Endothelial cell of umbilical vein (primary cell): ENCODE measurements around the gene PAIP2. TPM values are rescaled to one million over a fixed set of nuclear protein-coding genes. Genes with fewer than 3 reads are reported as not detected.
A peak's percentile ranks its signal among the peaks of the same experiment; 100 is the strongest.

ENCODE experiments used
- BruUV-seq: library from RNA; stranded (reverse); fragments of 400-500 nt; replicated peaks from 2 replicates; lab custom pipeline; 2021; lab: Mats Ljungman, UMichigan
- CTCF ChIA-PET: fragments of 300-600, 350-600 bp; sonication (Branson Sonifier 250); formaldehyde crosslinking; loops from one replicate; lab custom pipeline; 2021; ENCODE audit warnings: antibody characterized with exemption, inconsistent platforms; lab: Charles Lee
- POLR2A ChIA-PET: fragments of 300-600, 350-600 bp; sonication (Branson Sonifier 250); formaldehyde crosslinking; loops from one replicate; lab custom pipeline; 2021; ENCODE audit warnings: antibody characterized with exemption, inconsistent platforms; lab: Charles Lee
- DNase-seq: peaks from one replicate; pipeline ENCODE4 v3.0.0-alpha.2; 2011; ENCODE audit warnings: low read depth, low spot score
- FAIRE-seq: peaks from 2 replicates; lab custom pipeline; 2011; peaks lifted over from hg19 to GRCh38; lab: Jason Lieb, UNC
- H2AFZ ChIP-seq: 2 replicates; pipeline ENCODE4 v1.6.0; 2012; ENCODE audit warnings: low read depth, low read length, control low read depth, inconsistent platforms
- H3K27ac ChIP-seq: 2 replicates; pipeline ENCODE4 v1.5.1; 2011; ENCODE audit warnings: low read depth, mild to moderate bottlenecking, control low read depth, low read length, moderate library complexity; ENCODE audit not compliant: insufficient read depth
- H3K27me3 ChIP-seq, 2 experiments: 2 replicates each; pipeline versions ENCODE4 v1.6.0 to v1.6.1; 2011; ENCODE audit warnings: low read length in 2 of 2, mixed read lengths in 1 of 2; ENCODE audit not compliant: control insufficient read depth in 2 of 2, insufficient read depth in 2 of 2
- H3K36me3 ChIP-seq, 2 experiments: 2 replicates in 1 of 2; 3 replicates in 1 of 2; pipeline ENCODE4 v1.5.1; 2011; ENCODE audit warnings: low read length in 2 of 2, mild to moderate bottlenecking in 1 of 2, moderate library complexity in 1 of 2; ENCODE audit not compliant: control insufficient read depth in 2 of 2, insufficient read depth in 2 of 2; ENCODE audit errors: extremely low read depth in 1 of 2
- H3K4me1 ChIP-seq: 3 replicates; pipeline ENCODE4 v1.5.1; 2011; ENCODE audit warnings: mild to moderate bottlenecking, low read length; ENCODE audit not compliant: control insufficient read depth, insufficient read depth; ENCODE audit errors: extremely low read depth
- H3K4me2 ChIP-seq: 2 replicates; pipeline ENCODE4 v1.6.1; 2011; ENCODE audit warnings: low read length, control low read depth, mixed read lengths; ENCODE audit not compliant: insufficient read depth
- H3K4me3 ChIP-seq, 3 experiments: fragments of 200-600 bp in 1 of 3; sonication (generic), shearing (Covaris generic) in 1 of 3; replicated peaks in 1 of 3; 2 replicates each; pipeline ENCODE4 v1.5.1; 2011 to 2016; ENCODE audit warnings: control low read depth in 3 of 3, low read length in 3 of 3, mild to moderate bottlenecking in 2 of 3, inconsistent platforms in 1 of 3, low read depth in 1 of 3, moderate library complexity in 1 of 3; ENCODE audit not compliant: insufficient read depth in 1 of 3
- H3K79me2 ChIP-seq: 2 replicates; pipeline ENCODE4 v1.6.0; 2012; ENCODE audit warnings: low read length, inconsistent platforms; ENCODE audit not compliant: control insufficient read depth, insufficient read depth
- H3K9ac ChIP-seq: replicated peaks from 2 replicates; pipeline ENCODE3; 2011; ENCODE audit warnings: low read length, control low read depth; ENCODE audit not compliant: insufficient read depth; ENCODE audit errors: extremely low read depth
- H3K9me1 ChIP-seq: replicated peaks from 3 replicates; pipeline ENCODE4 v1.6.0; 2011; ENCODE audit warnings: mild to moderate bottlenecking, low read length; ENCODE audit not compliant: control insufficient read depth, insufficient read depth; ENCODE audit errors: extremely low read depth
- H3K9me3 ChIP-seq: replicated peaks from 2 replicates; pipeline ENCODE4 v1.5.1; 2012; ENCODE audit warnings: low read length, inconsistent platforms; ENCODE audit not compliant: control insufficient read depth, insufficient read depth
- H4K20me1 ChIP-seq: replicated peaks from 2 replicates; pipeline ENCODE3; 2011; ENCODE audit warnings: mild to moderate bottlenecking, low read length; ENCODE audit not compliant: control insufficient read depth, insufficient read depth; ENCODE audit errors: extremely low read depth
- CTCF ChIP-seq, 2 donors: IDR thresholded peaks; 1 replicate in 1 of 2; 2 replicates in 1 of 2; pipeline ENCODE4 v1.5.1; 2011; ENCODE audit warnings: low read length in 2 of 2, mild to moderate bottlenecking in 2 of 2, moderate library complexity in 2 of 2, control low read depth in 1 of 2, inconsistent platforms in 1 of 2, low read depth in 1 of 2; ENCODE audit not compliant: insufficient read depth in 1 of 2; ENCODE audit errors: extremely low read depth in 1 of 2
- EZH2 ChIP-seq: IDR thresholded peaks from 2 replicates; pipeline ENCODE4 v1.6.1; 2012; ENCODE audit warnings: borderline replicate concordance, low read depth, mild to moderate bottlenecking, moderate library complexity, low read length, inconsistent platforms; ENCODE audit not compliant: severe bottlenecking
- FOS ChIP-seq: IDR thresholded peaks from 2 replicates; pipeline ENCODE4 v1.6.1; 2011; ENCODE audit warnings: mild to moderate bottlenecking, low read length, moderate library complexity, borderline replicate concordance; ENCODE audit not compliant: insufficient read depth
- GATA2 ChIP-seq: IDR thresholded peaks from 2 replicates; pipeline ENCODE4 v1.7.0; 2011; ENCODE audit warnings: low read depth, mild to moderate bottlenecking, moderate library complexity, mixed read lengths, low read length; ENCODE audit not compliant: insufficient read length, insufficient read depth
- JUN ChIP-seq: IDR thresholded peaks from 2 replicates; pipeline ENCODE4 v1.6.1; 2011; ENCODE audit warnings: borderline replicate concordance, low read depth; ENCODE audit not compliant: insufficient read length, insufficient read depth
- MYC ChIP-seq: IDR thresholded peaks from one replicate; pipeline ENCODE4 v1.6.1; 2011; ENCODE audit warnings: mild to moderate bottlenecking, low read depth, low read length
- POLR2A ChIP-seq: IDR thresholded peaks from 2 replicates; pipeline ENCODE4 v1.6.1; 2012; ENCODE audit warnings: low read depth, mild to moderate bottlenecking, control low read depth, low read length
- POLR2AphosphoS5 ChIP-seq: IDR thresholded peaks from 2 replicates; pipeline ENCODE4 v1.6.1; 2012; ENCODE audit warnings: low read depth, mild to moderate bottlenecking, control low read depth, low read length, moderate library complexity; ENCODE audit not compliant: insufficient read depth
- dilution Hi-C: fragments of 300-500 bp; cut with MboI; formaldehyde crosslinking; loops from one replicate; pipeline ENCODE4 v1.15.0; 2019; ENCODE audit warnings: low sequenced_read_pairs; ENCODE audit not compliant: extremely low pct_ligation_motif_present
- intact Hi-C: fragments of 100-400 bp; cut with micrococcal nuclease; formaldehyde crosslinking; loops from one replicate; pipeline ENCODE4 v1.10.0; 2022
- polyA plus RNA-seq, 4 experiments: library from polyadenylated mRNA; depleted of rRNA in 3 of 4; stranded (reverse) in 3 of 4; unstranded in 1 of 4; fragments of >200 nt; gene quantifications; 2 replicates each; pipeline versions ENCODE4 v1.2.1 to v1.2.3, GENCODE V29; 2011 to 2012; ENCODE audit warnings: missing spikeins in 1 of 4
- total RNA-seq: library from RNA; stranded (reverse); gene quantifications from 2 replicates; pipeline ENCODE4 v1.2.3, GENCODE V29; 2021
- TF ChIP-seq, protein P1 (sequence below): IDR thresholded peaks from 2 replicates; pipeline ENCODE4 v1.6.1; 2011; ENCODE audit not compliant: insufficient read depth, insufficient read length

PAIP2 gene
- total and polyA plus RNA-seq, 2 donors (not counting 3 experiments of a cell fraction or from before 2014, with no cell fraction given): 52.1 to 80.4 TPM

- TF ChIP-seq POLR2A: no peak
- TF ChIP-seq MYC: no peak
- TF ChIP-seq, protein P1, sequence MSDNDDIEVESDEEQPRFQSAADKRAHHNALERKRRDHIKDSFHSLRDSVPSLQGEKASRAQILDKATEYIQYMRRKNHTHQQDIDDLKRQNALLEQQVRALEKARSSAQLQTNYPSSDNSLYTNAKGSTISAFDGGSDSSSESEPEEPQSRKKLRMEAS: no peak
- TF ChIP-seq POLR2AphosphoS5: no peak
- TF ChIP-seq FOS: no peak
- no peak for TF ChIP-seq JUN
- no peak for TF ChIP-seq CTCF (IDR thresholded peaks at IDR 0.05; ENCODE audit: extremely low read depth in 1 of 2, insufficient read depth in 1 of 2, low read depth in 1 of 2, low read length in 2 of 2)
- TF ChIP-seq EZH2: no peak
- TF ChIP-seq GATA2: no peak
- ChIA-PET CTCF (interaction anchor here (1.0 to 2.1 kb wide), 4 partner anchors 9 to 120 kb away, joined by 3 to 7 read pairs (median 4); partner anchors contain the start of gene MATR3), POLR2A (interaction anchor here (1.3 kb wide), 1 partner anchor 52 kb away, joined by 3 read pairs; the partner anchor contains the start of gene PAIP2)
- H3K27me3 ChIP-seq: peaks cover 7 to 14% of the 10 kb centered on the region in 2 experiments
- TSS peak; percentile 10 for BruUV-seq
- no peaks in the 10 kb centered on the region for H3K9me3 ChIP-seq
- no peak overlapping the region for H3K9ac ChIP-seq
- no peaks in the 10 kb centered on the region for H3K9me1 ChIP-seq
- no peaks in the 10 kb centered on the region for H3K79me2 ChIP-seq
- H3K4me2 ChIP-seq: peak overlapping the region; percentile 52
- intact Hi-C loops (loop anchor here (1.0 to 5.0 kb wide), 3 partner anchors 51 to 815 kb away; partner anchors contain the start of gene MATR3), dilution Hi-C loops (no loop called here)
- FAIRE-seq (no peak), DNase-seq (no peak)
- H3K4me3 ChIP-seq: peak overlapping the region in 2 of 3 experiments; percentile 1 to 35
- peaks cover 6% of the 10 kb centered on the region for H3K4me1 ChIP-seq
- H3K27ac ChIP-seq: no peak overlapping the region
- no peaks in the 10 kb centered on the region for H4K20me1 ChIP-seq
- peak overlapping the region; percentile 64 for H2AFZ ChIP-seq
- H3K36me3 ChIP-seq: no peaks in the 10 kb centered on the region
Observed at GRCh38 chr5:139393497-139394122, 52.0 kb downstream of the PAIP2 start.
